IPS-15b (cell line): ENCODE measurements around the gene NBDY.

Experiments
- H3K27me3 ChIP-seq: one replicate; pipeline ENCODE4 v1.6.1; 2013; ENCODE audit warnings: low read length; ENCODE audit not compliant: control insufficient read depth, insufficient read depth
- H3K36me3 ChIP-seq: one replicate; pipeline ENCODE4 v1.6.1; 2013; ENCODE audit warnings: low read length; ENCODE audit not compliant: control insufficient read depth, insufficient read depth
- H3K4me1 ChIP-seq: one replicate; pipeline ENCODE4 v1.6.1; 2013; ENCODE audit warnings: mild to moderate bottlenecking, low read length; ENCODE audit not compliant: control insufficient read depth, insufficient read depth
- H3K4me3 ChIP-seq: one replicate; pipeline ENCODE4 v1.5.1; 2013; ENCODE audit warnings: low read depth, low read length
- H3K9ac ChIP-seq: one replicate; pipeline ENCODE4 v1.6.1; 2013; ENCODE audit warnings: low read depth, mild to moderate bottlenecking, low read length
- H3K9me3 ChIP-seq: one replicate; pipeline ENCODE4 v1.6.1; 2013; ENCODE audit warnings: mild to moderate bottlenecking, low read length; ENCODE audit not compliant: control insufficient read depth, insufficient read depth

The NBDY gene

DNA sequence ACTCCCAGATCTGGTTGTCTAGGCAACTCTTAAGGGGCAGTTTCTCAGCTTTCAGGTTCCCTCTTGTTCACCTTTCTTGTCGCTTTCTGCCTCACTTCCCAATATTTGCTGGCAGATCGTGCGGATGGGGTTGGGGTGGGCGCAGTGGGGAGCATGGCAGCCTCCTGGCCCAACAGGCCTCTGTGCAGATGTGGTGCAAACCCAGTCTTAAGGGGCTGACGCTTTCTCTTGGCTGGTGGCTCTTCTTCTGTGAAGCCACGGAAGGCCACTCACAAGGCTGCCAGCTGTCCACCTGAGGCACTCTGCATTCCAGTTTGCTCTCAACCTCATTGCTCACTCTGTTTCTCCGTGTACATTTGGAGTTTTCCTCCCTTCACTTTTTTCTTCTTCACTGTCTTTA lies 61.7 kb downstream of the NBDY start:
- no peaks in the 10 kb centered on the region for H3K27me3 ChIP-seq
- H3K4me1 ChIP-seq: no peaks in the 10 kb centered on the region
- H3K9ac ChIP-seq: no peak overlapping the region

GRCh38 chrX:56791456-56791855 lies 62.4 kb downstream of the NBDY start:
- no peaks in the 10 kb centered on the region for H3K9me3 ChIP-seq
- H3K4me1 ChIP-seq: no peaks in the 10 kb centered on the region
- H3K27me3 ChIP-seq: no peaks in the 10 kb centered on the region
- no peak overlapping the region for H3K4me3 ChIP-seq
- H3K36me3 ChIP-seq: peaks cover 5% of the 10 kb centered on the region
- H3K9ac ChIP-seq: no peak overlapping the region

More for the DNA sequence above, 61.7 kb downstream of the NBDY start:
- no peaks in the 10 kb centered on the region for H3K9me3 ChIP-seq
- no peak overlapping the region for H3K4me3 ChIP-seq
- peaks cover 5% of the 10 kb centered on the region for H3K36me3 ChIP-seq

DNA sequence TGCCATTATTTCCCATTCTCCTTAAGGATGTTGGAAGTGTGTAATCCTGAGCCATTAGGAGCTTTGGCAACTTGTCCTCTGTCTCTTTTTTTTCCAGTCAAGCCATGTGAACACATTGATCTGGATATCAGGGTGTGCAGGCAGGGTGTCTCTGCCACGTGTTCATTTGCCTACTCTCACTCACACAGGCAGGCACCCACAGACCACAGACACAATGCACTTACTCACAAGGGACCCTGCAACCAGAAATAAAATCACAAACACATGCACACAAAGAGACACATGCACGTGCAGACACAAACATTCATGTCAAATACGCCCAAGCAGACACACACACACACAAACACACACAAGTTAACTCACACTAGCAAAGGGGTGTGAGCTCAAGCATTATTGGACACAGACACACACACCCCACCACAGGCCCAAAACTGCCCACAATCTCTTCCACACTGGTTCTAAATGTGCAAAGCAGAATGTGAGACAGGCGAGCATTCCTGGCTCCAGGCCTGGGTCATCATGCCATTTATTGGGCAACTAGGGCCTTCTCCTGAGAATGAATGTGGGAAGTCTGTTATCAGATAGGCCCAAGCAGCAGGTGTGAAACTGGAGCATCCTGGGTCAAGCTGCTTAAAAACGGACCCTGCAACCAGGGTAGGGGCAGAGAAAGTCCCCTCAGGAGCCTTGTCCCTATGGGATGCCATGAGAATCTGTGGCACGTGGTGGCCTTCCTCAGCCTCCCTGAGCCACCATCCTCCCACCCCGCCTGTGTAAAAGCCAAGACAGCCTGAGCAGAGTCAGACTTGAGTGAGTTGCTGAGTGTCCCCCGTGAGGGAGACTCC lies 63.4 kb downstream of the NBDY start:
- Histone ChIP-seq H3K4me1 (no peaks in the 10 kb centered on the region), H3K9ac (no peak overlapping the region), H3K4me3 (no peak overlapping the region), H3K27me3 (no peaks in the 10 kb centered on the region), H3K9me3 (no peaks in the 10 kb centered on the region), H3K36me3 (peaks cover 3% of the 10 kb centered on the region)

DNA sequence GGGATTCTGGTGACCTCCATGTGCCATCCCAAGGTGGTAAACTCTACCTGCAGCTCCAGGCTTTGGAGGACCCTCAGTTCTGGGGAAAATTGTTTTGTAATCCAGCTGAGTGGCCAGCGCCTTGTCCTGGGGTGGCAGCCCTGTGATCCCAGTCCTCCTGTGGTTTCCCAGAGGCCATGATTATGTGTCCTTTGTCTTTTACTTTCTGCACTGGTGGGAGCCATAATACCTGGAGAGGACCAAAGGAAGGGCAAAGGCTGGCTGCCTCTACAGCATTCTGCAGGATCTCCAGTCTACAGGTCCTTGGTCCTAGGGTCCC lies 64.0 kb downstream of the NBDY start:
- no peaks in the 10 kb centered on the region for H3K4me1 ChIP-seq
- H3K9ac ChIP-seq: no peak overlapping the region
- H3K9me3 ChIP-seq: no peaks in the 10 kb centered on the region
- H3K4me3 ChIP-seq: no peak overlapping the region
- H3K36me3 ChIP-seq: peaks cover 3% of the 10 kb centered on the region
- no peaks in the 10 kb centered on the region for H3K27me3 ChIP-seq

DNA sequence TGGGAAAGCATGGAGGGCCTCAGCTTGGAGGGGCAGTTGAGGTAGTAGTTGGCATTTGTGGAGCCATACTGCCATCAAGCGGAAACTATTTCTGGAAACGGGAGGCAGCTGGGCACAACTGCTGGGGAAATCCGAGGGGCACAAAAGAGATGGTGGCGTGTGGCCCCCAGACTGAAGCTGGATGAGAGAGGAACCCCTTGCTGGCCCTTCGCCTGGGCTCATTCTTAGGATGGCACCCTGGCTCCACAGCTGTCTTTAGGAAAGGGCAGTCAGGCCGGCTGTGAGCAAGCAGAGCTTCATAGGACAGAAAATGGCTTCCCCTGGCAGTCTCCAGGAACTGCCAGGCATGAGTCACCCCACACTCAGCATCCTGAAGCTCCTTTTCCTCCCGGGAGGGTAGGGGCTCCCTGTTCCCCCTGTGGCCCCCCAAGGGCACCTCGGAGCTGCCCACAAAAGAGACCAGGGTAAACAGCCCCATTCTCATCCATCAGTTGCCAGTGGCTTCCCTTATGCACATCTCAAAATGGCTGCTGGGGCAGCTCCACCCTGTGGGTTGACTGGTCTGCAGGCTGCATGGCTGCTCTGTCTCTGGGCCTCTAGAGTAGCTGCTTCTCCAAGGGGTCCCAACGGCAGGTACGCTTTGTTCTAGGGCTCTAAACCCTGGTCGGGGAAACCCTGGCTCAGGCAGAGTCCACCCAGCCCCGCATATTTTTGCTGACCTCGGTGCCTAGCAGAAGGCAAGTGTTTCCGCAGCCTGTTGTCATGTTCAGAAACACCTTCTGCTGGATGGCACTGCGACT lies 64.7 kb downstream of the NBDY start:
- Histone ChIP-seq H3K4me3 (no peak overlapping the region), H3K4me1 (no peaks in the 10 kb centered on the region), H3K9ac (no peak overlapping the region), H3K27me3 (no peaks in the 10 kb centered on the region), H3K36me3 (no peaks in the 10 kb centered on the region), H3K9me3 (peaks cover 3% of the 10 kb centered on the region)

DNA sequence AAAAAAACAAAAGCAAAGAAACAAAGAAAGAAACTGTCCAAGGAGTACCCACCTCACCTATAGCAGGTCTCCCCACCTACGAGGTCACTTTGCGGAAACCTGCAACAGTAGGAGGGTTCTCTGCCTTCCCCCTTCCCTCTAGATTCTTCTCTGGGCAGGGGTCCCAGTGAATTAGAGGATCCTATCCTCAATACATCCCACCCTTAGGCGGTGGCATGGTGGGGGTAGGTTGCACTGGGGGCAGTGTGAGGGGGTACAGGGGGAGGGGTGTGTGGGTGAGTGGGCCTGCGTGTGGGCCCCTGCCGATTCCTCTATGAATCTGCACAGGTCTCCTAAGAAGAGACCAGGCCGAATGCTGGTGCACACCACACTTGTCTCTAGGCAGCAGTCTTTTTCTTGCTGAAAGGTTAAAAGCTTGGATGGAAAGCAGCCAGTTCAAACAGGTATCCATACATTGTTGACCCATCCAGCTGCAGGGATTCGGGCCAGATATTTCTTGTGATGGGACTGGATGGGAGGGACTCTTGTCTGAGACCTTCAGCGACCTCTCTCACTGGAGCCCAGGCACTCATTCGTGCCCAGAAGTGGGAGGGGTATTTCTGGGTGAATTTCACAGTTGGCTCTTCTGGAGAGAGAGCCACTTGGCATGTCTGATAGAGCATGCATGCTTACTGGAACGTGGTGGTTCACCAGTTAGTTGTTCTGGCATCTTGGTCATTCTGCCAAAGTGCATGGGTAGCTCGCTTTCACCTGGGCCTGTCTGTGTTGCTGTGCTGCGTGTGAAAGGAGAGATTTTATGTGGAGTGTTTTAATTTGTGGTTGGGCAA lies 65.6 kb downstream of the NBDY start:
- peaks cover 5% of the 10 kb centered on the region for H3K9me3 ChIP-seq
- H3K36me3 ChIP-seq: no peaks in the 10 kb centered on the region
- H3K4me3 ChIP-seq: no peak overlapping the region
- H3K27me3 ChIP-seq: no peaks in the 10 kb centered on the region
- no peaks in the 10 kb centered on the region for H3K4me1 ChIP-seq
- H3K9ac ChIP-seq: no peak overlapping the region

- Histone ChIP-seq H3K4me1 (no peaks in the 10 kb centered on the region), H3K27me3 (no peaks in the 10 kb centered on the region), H3K36me3 (peaks cover under 1% of the 10 kb centered on the region), H3K9ac (no peak overlapping the region), H3K9me3 (peaks cover 5% of the 10 kb centered on the region), H3K4me3 (no peak overlapping the region)
Measured at GRCh38 chrX:56795309-56795868, 66.3 kb downstream of the NBDY start.

DNA sequence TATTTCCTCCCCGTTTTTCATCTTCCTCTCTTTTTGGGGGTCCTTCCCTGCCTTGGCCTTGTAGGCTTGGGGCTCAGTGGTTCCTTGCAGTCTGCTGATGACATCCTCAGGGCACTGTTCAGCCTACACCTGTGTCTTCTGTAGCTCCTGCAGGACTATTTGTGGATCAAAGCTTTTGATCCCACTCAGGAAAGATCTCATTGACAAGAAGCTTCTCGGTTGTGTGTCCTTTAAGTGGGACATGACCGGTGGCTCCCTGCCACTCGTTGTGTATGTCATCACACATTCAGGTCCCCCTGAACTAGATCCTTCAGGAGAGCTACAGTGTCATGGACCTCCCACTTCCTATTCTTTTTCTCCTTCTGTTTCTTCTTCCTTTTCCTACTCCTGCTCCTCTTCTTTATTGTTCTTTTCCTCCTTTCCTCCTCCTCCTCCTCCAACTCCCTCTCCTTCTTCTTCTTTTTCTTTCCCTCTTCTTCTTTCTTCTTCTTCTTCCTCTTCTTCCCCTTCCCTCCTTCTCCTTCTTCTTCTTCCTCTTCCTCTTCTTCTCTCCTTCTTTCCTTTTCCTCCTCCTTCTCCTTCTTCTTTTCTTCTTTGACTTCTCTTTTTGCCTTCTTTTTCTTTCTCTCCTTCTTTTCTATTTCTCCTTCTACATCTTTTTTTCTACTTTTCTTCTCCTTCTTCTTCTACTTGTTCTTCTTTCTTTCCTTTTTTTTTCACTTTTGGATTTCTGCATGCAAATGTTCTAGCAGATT lies 67.8 kb downstream of the NBDY start:
- H3K9ac ChIP-seq: no peak overlapping the region

GRCh38 chrX:56797574-56798338 lies 68.7 kb downstream of the NBDY start:
- H3K9me3 ChIP-seq: peaks cover 5% of the 10 kb centered on the region
- no peaks in the 10 kb centered on the region for H3K27me3 ChIP-seq

More for the DNA sequence above, 67.8 kb downstream of the NBDY start:
- Histone ChIP-seq H3K4me3 (no peak overlapping the region), H3K36me3 (peaks cover 2% of the 10 kb centered on the region), H3K4me1 (no peaks in the 10 kb centered on the region), H3K27me3 (no peaks in the 10 kb centered on the region), H3K9me3 (peaks cover 5% of the 10 kb centered on the region)

GRCh38 chrX:56798339-56798711 lies 69.3 kb downstream of the NBDY start:
- H3K4me1 ChIP-seq: no peaks in the 10 kb centered on the region
- no peak overlapping the region for H3K4me3 ChIP-seq
- H3K9ac ChIP-seq: no peak overlapping the region
- no peaks in the 10 kb centered on the region for H3K27me3 ChIP-seq
- H3K36me3 ChIP-seq: peaks cover 2% of the 10 kb centered on the region
- H3K9me3 ChIP-seq: peaks cover 5% of the 10 kb centered on the region

More at GRCh38 chrX:56797574-56798338, 68.7 kb downstream of the NBDY start:
- no peaks in the 10 kb centered on the region for H3K4me1 ChIP-seq
- H3K4me3 ChIP-seq: no peak overlapping the region
- H3K36me3 ChIP-seq: peaks cover 2% of the 10 kb centered on the region
- H3K9ac ChIP-seq: no peak overlapping the region
